ENCODE results near the gene AGO3. TPM values are rescaled to one million over a fixed set of nuclear protein-coding genes. Genes with fewer than 3 reads are reported as not detected.

The AGO3 gene
- 10 to 100 TPM; 19.4 to 32.7 TPM for total RNA-seq

- 0% methylated on average over 61 of the region's 112 CpGs for WGBS
- peak within 1 kb of the TSS; percentile 97 for H3K27ac ChIP-seq
- no peak for TF ChIP-seq POLR2AphosphoS5 (IDR thresholded peaks at IDR 0.05)
- TF ChIP-seq CTCF (IDR thresholded peaks at IDR 0.05) = peak in 1 of 4 experiments; percentile 2
- TF ChIP-seq POLR2A (IDR thresholded peaks at IDR 0.05) = peak; percentile 67
- no peaks in the 10 kb centered on the region for H3K27me3 ChIP-seq (replicated peaks; ENCODE audit: insufficient read depth)
- no peaks in the 10 kb centered on the region for H3K4me1 ChIP-seq (replicated peaks)
- no peaks in the 10 kb centered on the region for H3K9me3 ChIP-seq
- intact Hi-C loops (cut with DNase I) = loop anchor here (2.0 kb wide), 1 partner anchor 158 kb away; the partner anchor contains the start of gene ADPRS
- peak within 1 kb of the TSS; percentile 79 for H3K4me3 ChIP-seq
- H3K36me3 ChIP-seq = no peaks in the 10 kb centered on the region
- peak; percentile 78 for DNase-seq (ENCODE audit: low spot score)
Observed at GRCh38 chr1:35930593-35931445, at the start of gene AGO3. Gene AGO3, plus strand, starts transcription at chr1:35931105. Its CDS starts 322 bp downstream, at chr1:35931427.

- H3K27me3 ChIP-seq (replicated peaks; ENCODE audit: insufficient read depth) = no peaks in the 10 kb centered on the region
- intact Hi-C loops (cut with DNase I) = loop anchor here (5.0 kb wide), 1 partner anchor 205 kb away; the partner anchor contains the start of gene ADPRS
- H3K9me3 ChIP-seq = no peaks in the 10 kb centered on the region
- DNase-seq (ENCODE audit: low spot score) = no peak
- H3K27ac ChIP-seq = no peak overlapping the region
- H3K4me3 ChIP-seq = no peak overlapping the region
- 53% methylated on average over 4 of the region's 4 CpGs for WGBS
- TF ChIP-seq POLR2AphosphoS5 (IDR thresholded peaks at IDR 0.05) = no peak
- no peak for TF ChIP-seq POLR2A (IDR thresholded peaks at IDR 0.05)
- H3K36me3 ChIP-seq = no peaks in the 10 kb centered on the region
- peaks cover 3% of the 10 kb centered on the region for H3K4me1 ChIP-seq (replicated peaks)
Observed at GRCh38 chr1:35881850-35882273, 49.0 kb upstream of the AGO3 start.

- DNase-seq (ENCODE audit: low spot score) = no peak
- intact Hi-C loops (cut with DNase I) = loop anchor here (5.0 kb wide), 1 partner anchor 205 kb away; the partner anchor contains the start of gene ADPRS
Observed at GRCh38 chr1:35882586-35882944, 48.3 kb upstream of the AGO3 start.

GRCh38 chr1:35882945-35883634 lies 47.8 kb upstream of the AGO3 start, which contains the start of gene AGO1:
Gene AGO1, plus strand, starts transcription at chr1:35883209. Its CDS starts 213 bp downstream, at chr1:35883422.
- peak; percentile 87 for TF ChIP-seq POLR2AphosphoS5 (IDR thresholded peaks at IDR 0.05)
- peak; percentile 94 to 99 (median 98) for TF ChIP-seq CTCF (IDR thresholded peaks at IDR 0.05)
- TF ChIP-seq POLR2A (IDR thresholded peaks at IDR 0.05) = peak; percentile 83
- peaks cover 3% of the 10 kb centered on the region for H3K4me1 ChIP-seq (replicated peaks)
- H3K27ac ChIP-seq = peak within 1 kb of the TSS; percentile 79 to 83
- no peaks in the 10 kb centered on the region for H3K9me3 ChIP-seq
- intact Hi-C loops (cut with DNase I) = loop anchor here (5.0 kb wide), 1 partner anchor 204 kb away; the partner anchor contains the start of gene ADPRS
- WGBS = under 1% methylated on average over 44 of the region's 58 CpGs
- DNase-seq (ENCODE audit: low spot score) = peak; percentile 91
- H3K4me3 ChIP-seq = peak within 1 kb of the TSS; percentile 74 to 96
- no peaks in the 10 kb centered on the region for H3K36me3 ChIP-seq
- no peaks in the 10 kb centered on the region for H3K27me3 ChIP-seq (replicated peaks; ENCODE audit: insufficient read depth)

More at GRCh38 chr1:35882586-35882944, 48.3 kb upstream of the AGO3 start:
- Histone ChIP-seq H3K27ac (peak overlapping the region in 1 of 2 donors; percentile 83), H3K4me3 (peak overlapping the region; percentile 74 to 96), H3K36me3 (no peaks in the 10 kb centered on the region), H3K27me3 (replicated peaks; ENCODE audit: insufficient read depth) (no peaks in the 10 kb centered on the region), H3K4me1 (replicated peaks) (peaks cover 3% of the 10 kb centered on the region), H3K9me3 (no peaks in the 10 kb centered on the region)
- TF ChIP-seq POLR2AphosphoS5 (IDR thresholded peaks at IDR 0.05) = no peak
- TF ChIP-seq POLR2A (IDR thresholded peaks at IDR 0.05) = no peak
- no peak for TF ChIP-seq CTCF (IDR thresholded peaks at IDR 0.05)
- WGBS = 51% methylated on average over 16 of the region's 16 CpGs

GRCh38 chr1:35883635-35884101 lies 47.2 kb upstream of the AGO3 start:
- Histone ChIP-seq H3K4me1 (replicated peaks) (peaks cover 3% of the 10 kb centered on the region), H3K9me3 (no peaks in the 10 kb centered on the region), H3K4me3 (peak overlapping the region; percentile 74 to 96), H3K36me3 (no peaks in the 10 kb centered on the region), H3K27ac (peak overlapping the region; percentile 79 to 83), H3K27me3 (replicated peaks; ENCODE audit: insufficient read depth) (no peaks in the 10 kb centered on the region)
- TF ChIP-seq CTCF (IDR thresholded peaks at IDR 0.05) = no peak
- TF ChIP-seq POLR2AphosphoS5 (IDR thresholded peaks at IDR 0.05) = peak; percentile 6
- peak; percentile 42 for DNase-seq (ENCODE audit: low spot score)
- under 1% methylated on average over 27 of the region's 29 CpGs for WGBS
- intact Hi-C loops (cut with DNase I) = loop anchor here (5.0 kb wide), 1 partner anchor 204 kb away; the partner anchor contains the start of gene ADPRS
